ENCODE results near the gene SH2D3A.

SH2D3A gene

GRCh38 chr19:6767357-6768235 is at the start of gene SH2D3A:
TSS of gene SH2D3A (minus strand) at chr19:6767435. CDS start at chr19:6763748, 3,687 bp downstream.
- Histone ChIP-seq H3K4me1 (peaks cover 6% of the 10 kb centered on the region; the same call in 1 of the 2 replicates), H3K36me3 (replicated peaks) (no peaks in the 10 kb centered on the region), H3K9me3 (no peaks in the 10 kb centered on the region), H3K27me3 (ENCODE audit: low read depth) (no peaks in the 10 kb centered on the region), H3K4me3 (peak within 1 kb of the TSS; percentile 51)
- in situ Hi-C loops (cut with MboI; ENCODE audit: low sequenced_read_pairs) = no loop called here
- DNase-seq (ENCODE audit: low spot score in 2 of 2) = peak; percentile 84 to 95

DNA sequence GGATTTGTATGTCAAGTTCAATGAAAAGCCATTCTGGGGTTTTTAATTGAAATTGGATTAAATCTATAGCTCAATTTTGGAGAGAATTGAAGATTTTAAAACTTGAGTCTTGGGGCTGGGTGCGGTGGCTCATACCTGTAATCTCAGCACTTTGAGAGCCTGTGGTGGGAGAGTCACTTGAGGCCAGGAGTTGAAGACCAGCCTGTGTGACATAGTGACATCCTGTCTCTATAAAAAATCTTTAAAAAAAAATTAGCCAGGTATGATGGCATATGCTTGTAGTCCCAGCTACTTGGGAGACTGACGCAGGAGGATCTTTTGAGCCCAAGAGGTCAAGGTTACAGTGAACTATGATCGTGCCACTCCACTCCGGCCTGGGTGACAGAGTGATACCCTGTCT is 46.4 kb upstream of the SH2D3A start:
- Histone ChIP-seq H3K36me3 (replicated peaks) (no peaks in the 10 kb centered on the region), H3K4me1 (no peaks in the 10 kb centered on the region), H3K4me3 (no peak overlapping the region), H3K9me3 (peaks cover under 1% of the 10 kb centered on the region), H3K27me3 (ENCODE audit: low read depth) (no peaks in the 10 kb centered on the region)
- DNase-seq (ENCODE audit: low spot score in 2 of 2) = no peak
- in situ Hi-C loops (cut with MboI; ENCODE audit: low sequenced_read_pairs) = no loop called here

- in situ Hi-C loops (cut with MboI; ENCODE audit: low sequenced_read_pairs) = no loop called here
- peaks cover 5% of the 10 kb centered on the region for H3K9me3 ChIP-seq
- no peaks in the 10 kb centered on the region for H3K4me1 ChIP-seq
- no peak overlapping the region for H3K4me3 ChIP-seq
- no peaks in the 10 kb centered on the region for H3K36me3 ChIP-seq (replicated peaks)
- no peak for DNase-seq (ENCODE audit: low spot score in 2 of 2)
- no peaks in the 10 kb centered on the region for H3K27me3 ChIP-seq (ENCODE audit: low read depth)
Measured at GRCh38 chr19:6812612-6813011, 45.4 kb upstream of the SH2D3A start.

GRCh38 chr19:6811906-6812305 is 44.7 kb upstream of the SH2D3A start:
- Histone ChIP-seq H3K9me3 (peaks cover 5% of the 10 kb centered on the region), H3K27me3 (ENCODE audit: low read depth) (no peaks in the 10 kb centered on the region), H3K36me3 (replicated peaks) (no peaks in the 10 kb centered on the region), H3K4me1 (no peaks in the 10 kb centered on the region), H3K4me3 (no peak overlapping the region)
- peak; percentile 29 to 46 for DNase-seq (ENCODE audit: low spot score in 2 of 2)
- in situ Hi-C loops (cut with MboI; ENCODE audit: low sequenced_read_pairs) = no loop called here

DNA sequence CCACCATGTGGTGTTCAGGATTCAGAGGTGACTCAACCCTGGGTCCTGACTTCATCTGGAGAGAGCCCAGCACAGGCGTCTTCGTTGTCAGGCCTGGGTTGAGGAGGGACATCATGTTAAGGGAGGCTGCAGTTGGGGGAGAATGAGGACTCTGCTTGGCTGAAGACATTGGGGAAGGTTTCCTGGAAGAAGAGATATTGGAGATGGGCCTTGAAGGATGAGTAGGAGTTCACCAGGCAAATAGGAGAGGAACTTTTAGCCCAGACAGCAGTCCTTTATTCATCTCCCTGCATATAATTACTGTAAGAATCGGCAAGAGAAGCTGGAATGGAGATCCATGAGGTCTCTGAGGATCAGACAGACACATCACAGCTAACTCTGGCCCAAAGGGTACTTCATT is 44.1 kb upstream of the SH2D3A start:
- in situ Hi-C loops (cut with MboI; ENCODE audit: low sequenced_read_pairs) = no loop called here
- no peaks in the 10 kb centered on the region for H3K27me3 ChIP-seq (ENCODE audit: low read depth)
- H3K4me1 ChIP-seq = no peaks in the 10 kb centered on the region
- H3K36me3 ChIP-seq (replicated peaks) = no peaks in the 10 kb centered on the region
- H3K4me3 ChIP-seq = no peak overlapping the region
- peaks cover 5% of the 10 kb centered on the region for H3K9me3 ChIP-seq
- no peak for DNase-seq (ENCODE audit: low spot score in 2 of 2)

GRCh38 chr19:6809262-6809661 is 42.0 kb upstream of the SH2D3A start:
- H3K4me1 ChIP-seq = no peaks in the 10 kb centered on the region
- DNase-seq (ENCODE audit: low spot score in 2 of 2) = no peak
- peaks cover 5% of the 10 kb centered on the region for H3K9me3 ChIP-seq
- H3K4me3 ChIP-seq = no peak overlapping the region
- H3K27me3 ChIP-seq (ENCODE audit: low read depth) = no peaks in the 10 kb centered on the region
- in situ Hi-C loops (cut with MboI; ENCODE audit: low sequenced_read_pairs) = no loop called here
- no peaks in the 10 kb centered on the region for H3K36me3 ChIP-seq (replicated peaks)

DNA sequence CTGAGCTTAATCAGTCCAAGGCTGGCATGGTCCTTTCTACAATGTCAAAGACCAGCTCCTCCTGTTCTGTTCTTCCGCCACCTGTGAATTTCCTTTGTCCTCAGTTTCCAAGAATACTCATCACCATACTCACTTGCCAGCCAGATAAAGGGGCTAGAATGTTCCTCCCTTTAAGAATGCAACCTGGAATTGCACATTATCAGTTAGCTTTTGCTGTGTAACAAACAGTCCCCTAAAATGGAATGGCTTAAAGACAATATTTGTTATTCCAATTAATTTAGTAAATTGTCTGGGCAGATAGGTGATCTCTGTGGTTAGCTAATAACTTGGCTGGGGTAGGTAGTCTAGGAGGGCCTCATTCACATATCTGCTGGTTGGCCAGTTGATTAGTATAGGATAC is 41.3 kb upstream of the SH2D3A start:
- Histone ChIP-seq H3K4me1 (no peaks in the 10 kb centered on the region), H3K27me3 (ENCODE audit: low read depth) (no peaks in the 10 kb centered on the region), H3K4me3 (no peak overlapping the region), H3K9me3 (peaks cover 5% of the 10 kb centered on the region), H3K36me3 (replicated peaks) (no peaks in the 10 kb centered on the region)
- in situ Hi-C loops (cut with MboI; ENCODE audit: low sequenced_read_pairs) = no loop called here
- no peak for DNase-seq (ENCODE audit: low spot score in 2 of 2)

DNA sequence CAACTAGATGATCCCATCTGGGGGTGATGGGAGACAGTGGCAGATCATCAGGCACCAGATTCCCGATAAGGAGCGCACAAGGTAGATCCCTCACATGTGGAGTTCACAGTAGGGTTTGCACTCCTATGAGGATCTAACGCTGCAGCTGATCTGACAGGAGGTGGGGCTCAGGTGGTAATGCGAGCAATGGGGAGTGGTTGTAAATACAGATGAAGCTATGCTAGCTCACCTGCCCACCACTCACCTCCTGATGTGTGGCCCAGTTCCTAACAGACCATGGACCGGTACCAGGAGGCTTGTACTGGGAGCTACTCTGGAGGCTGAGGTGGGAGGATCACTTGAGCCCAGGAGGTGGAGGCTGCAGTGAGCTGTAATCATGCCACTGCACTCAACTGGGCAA is 40.1 kb upstream of the SH2D3A start:
- peaks cover 5% of the 10 kb centered on the region for H3K9me3 ChIP-seq
- DNase-seq (ENCODE audit: low spot score in 2 of 2) = no peak
- no peaks in the 10 kb centered on the region for H3K27me3 ChIP-seq (ENCODE audit: low read depth)
- no peaks in the 10 kb centered on the region for H3K36me3 ChIP-seq (replicated peaks)
- in situ Hi-C loops (cut with MboI; ENCODE audit: low sequenced_read_pairs) = no loop called here
- no peak overlapping the region for H3K4me3 ChIP-seq
- H3K4me1 ChIP-seq = no peaks in the 10 kb centered on the region

GRCh38 chr19:6806488-6806887 is 39.3 kb upstream of the SH2D3A start:
- in situ Hi-C loops (cut with MboI; ENCODE audit: low sequenced_read_pairs) = no loop called here
- Histone ChIP-seq H3K4me3 (no peak overlapping the region), H3K4me1 (peaks cover 3% of the 10 kb centered on the region; the same call in 1 of the 2 replicates), H3K36me3 (replicated peaks) (no peaks in the 10 kb centered on the region), H3K27me3 (ENCODE audit: low read depth) (no peaks in the 10 kb centered on the region), H3K9me3 (peaks cover 5% of the 10 kb centered on the region)
- DNase-seq (ENCODE audit: low spot score in 2 of 2) = no peak

DNA sequence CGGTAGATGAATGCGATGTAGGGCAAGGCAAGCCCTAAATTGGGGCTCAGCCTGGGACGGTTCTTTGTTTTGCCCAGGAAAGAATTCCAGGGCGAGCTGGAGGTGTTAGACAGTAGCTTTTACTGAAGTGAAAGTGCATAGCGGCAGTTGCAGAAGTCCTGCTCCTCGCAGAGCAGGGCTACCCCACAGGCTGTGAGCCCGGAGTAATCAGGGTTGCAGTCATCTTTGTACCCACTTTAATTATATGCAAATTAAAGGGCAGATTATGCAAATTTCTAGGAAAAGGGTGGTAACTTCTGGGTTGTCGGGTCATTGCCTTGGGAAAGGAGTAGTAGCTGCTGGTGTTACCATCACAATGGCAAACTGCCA is 35.8 kb upstream of the SH2D3A start:
- Histone ChIP-seq H3K4me3 (no peak overlapping the region), H3K9me3 (no peaks in the 10 kb centered on the region)
- no peak for DNase-seq (ENCODE audit: low spot score in 2 of 2)

DNA sequence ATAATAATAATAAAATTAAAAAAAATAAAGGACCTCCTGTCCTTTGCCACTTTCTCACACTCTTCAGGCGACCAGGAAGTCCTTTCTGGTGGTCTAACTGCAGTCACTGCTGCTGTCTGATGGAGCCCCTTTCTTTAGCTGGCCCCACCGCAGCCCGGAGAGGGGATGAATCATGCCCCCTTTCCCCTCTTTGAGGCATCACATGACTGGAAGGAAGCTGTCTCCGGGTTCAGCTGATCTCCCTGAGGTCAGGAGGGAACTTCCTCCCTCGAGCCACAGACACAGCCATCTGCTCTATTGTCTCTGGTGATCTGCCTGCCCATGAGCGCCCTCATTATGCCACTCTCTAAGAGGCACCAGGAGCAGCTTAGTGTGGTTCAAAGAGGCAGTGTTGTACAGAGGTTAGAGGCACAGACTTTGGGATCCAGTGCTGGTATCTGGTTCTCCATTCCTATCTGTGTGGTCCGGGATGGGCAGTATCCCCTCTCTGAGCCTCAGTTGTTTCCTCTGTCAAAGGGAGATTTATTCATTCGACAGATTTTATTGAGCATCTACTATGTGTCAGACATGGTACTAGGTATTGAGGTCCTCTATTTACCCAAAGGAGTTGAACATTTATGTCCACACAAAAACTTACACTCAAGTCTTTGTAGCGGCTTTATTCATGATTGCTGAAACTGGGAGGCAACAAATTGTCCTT is 35.3 kb upstream of the SH2D3A start:
- no peak overlapping the region for H3K4me3 ChIP-seq
- no peak for DNase-seq (ENCODE audit: low spot score in 2 of 2)
- in situ Hi-C loops (cut with MboI; ENCODE audit: low sequenced_read_pairs) = no loop called here

More for the DNA sequence above, 35.8 kb upstream of the SH2D3A start:
- in situ Hi-C loops (cut with MboI; ENCODE audit: low sequenced_read_pairs) = no loop called here
- no peaks in the 10 kb centered on the region for H3K36me3 ChIP-seq (replicated peaks)
- H3K4me1 ChIP-seq = peaks cover 3% of the 10 kb centered on the region; the same call in 1 of the 2 replicates
- H3K27me3 ChIP-seq (ENCODE audit: low read depth) = no peaks in the 10 kb centered on the region

GRCh38 chr19:6801485-6802086 is 34.4 kb upstream of the SH2D3A start:
- DNase-seq (ENCODE audit: low spot score in 2 of 2) = peak in 1 of 2 experiments; percentile 41
- Histone ChIP-seq H3K4me3 (no peak overlapping the region; the same call in 1 of the 2 replicates), H3K27me3 (ENCODE audit: low read depth) (no peaks in the 10 kb centered on the region), H3K4me1 (peaks cover 3% of the 10 kb centered on the region; the same call in 1 of the 2 replicates), H3K9me3 (no peaks in the 10 kb centered on the region), H3K36me3 (replicated peaks) (no peaks in the 10 kb centered on the region)
- in situ Hi-C loops (cut with MboI; ENCODE audit: low sequenced_read_pairs) = no loop called here

More for the DNA sequence above, 35.3 kb upstream of the SH2D3A start:
- Histone ChIP-seq H3K27me3 (ENCODE audit: low read depth) (no peaks in the 10 kb centered on the region), H3K36me3 (replicated peaks) (no peaks in the 10 kb centered on the region), H3K4me1 (peaks cover 3% of the 10 kb centered on the region; the same call in 1 of the 2 replicates), H3K9me3 (no peaks in the 10 kb centered on the region)

DNA sequence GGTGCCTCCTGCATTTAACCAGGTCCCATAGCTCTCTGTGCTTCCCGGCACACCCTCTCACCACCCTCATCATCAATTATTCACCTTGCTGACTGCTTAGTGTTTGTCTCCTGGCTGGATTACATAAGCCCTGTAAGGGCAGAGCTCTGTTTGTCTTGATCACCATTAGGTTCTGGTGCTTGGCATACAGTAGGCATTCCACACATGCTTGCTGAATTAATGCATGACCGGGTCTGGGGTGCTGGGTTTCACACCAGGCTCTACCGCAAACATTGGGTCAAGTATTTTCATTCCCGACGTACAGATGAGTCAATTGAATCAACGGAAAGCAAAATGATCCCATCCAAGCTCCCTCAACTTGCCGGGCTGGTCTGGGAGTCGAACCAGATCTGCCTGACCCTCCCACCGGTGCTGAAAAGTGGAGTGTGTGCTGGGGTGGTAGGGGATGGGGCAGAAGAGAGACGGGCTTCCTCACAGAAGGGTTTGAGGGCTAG is 33.8 kb upstream of the SH2D3A start:
- DNase-seq (ENCODE audit: low spot score in 2 of 2) = no peak
- in situ Hi-C loops (cut with MboI; ENCODE audit: low sequenced_read_pairs) = no loop called here
- Histone ChIP-seq H3K4me3 (no peak overlapping the region), H3K27me3 (ENCODE audit: low read depth) (no peaks in the 10 kb centered on the region), H3K36me3 (replicated peaks) (no peaks in the 10 kb centered on the region), H3K4me1 (peaks cover 3% of the 10 kb centered on the region; the same call in 1 of the 2 replicates), H3K9me3 (no peaks in the 10 kb centered on the region)

Measured in HAP-1 (cell line).